PFSK-1 (cell line): ENCODE results near the gene LRRC36.

Experiments
- FOXP2 ChIP-seq: optimal IDR thresholded peaks from 2 replicates; pipeline ENCODE3; 2011; ENCODE audit warnings: borderline replicate concordance, control low read depth, inconsistent platforms; ENCODE audit not compliant: insufficient read depth; ENCODE audit errors: extremely low read length, extremely low read depth
- POLR2AphosphoS5 ChIP-seq: IDR thresholded peaks from 2 replicates; pipeline ENCODE4 v1.6.1; 2012; ENCODE audit warnings: low read depth, mild to moderate bottlenecking, control low read depth, low read length, moderate library complexity
- SIN3A ChIP-seq: IDR thresholded peaks from 2 replicates; pipeline ENCODE4 v1.6.1; 2012; ENCODE audit warnings: mild to moderate bottlenecking, low read length, moderate library complexity, borderline replicate concordance; ENCODE audit not compliant: insufficient read depth
- TAF1 ChIP-seq: IDR thresholded peaks from 2 replicates; pipeline ENCODE4 v1.6.1; 2012; ENCODE audit warnings: low read length, control low read depth, borderline replicate concordance; ENCODE audit not compliant: insufficient read depth
- TF ChIP-seq, protein P1 (sequence below), 2 experiments: IDR thresholded peaks; 2 replicates each; pipeline versions ENCODE4 v1.6.1 to v1.8.0; 2011 to 2012; ENCODE audit warnings: low read depth in 2 of 2, low read length in 2 of 2, control low read depth in 1 of 2, inconsistent platforms in 1 of 2, mild to moderate bottlenecking in 1 of 2, moderate library complexity in 1 of 2; ENCODE audit not compliant: insufficient read depth in 1 of 2

DNA sequence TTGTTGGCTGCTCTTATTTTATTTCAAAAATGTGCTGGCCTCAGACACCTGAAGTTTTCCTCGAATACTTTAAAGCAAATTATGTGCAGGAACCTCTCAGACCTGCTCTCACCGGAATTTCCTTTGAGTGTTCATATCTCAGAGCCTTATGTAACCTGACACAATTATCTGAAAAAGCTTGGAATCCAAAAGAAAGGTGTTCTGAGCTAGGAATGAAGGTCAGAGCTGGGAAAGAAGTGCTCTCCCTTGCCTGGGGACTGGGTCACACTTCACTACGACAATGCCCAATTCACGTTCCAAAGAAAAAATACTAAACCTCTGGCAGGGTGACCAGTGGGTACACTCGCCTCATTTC lies 97.6 kb downstream of the LRRC36 start:
- TF ChIP-seq, protein P1, sequence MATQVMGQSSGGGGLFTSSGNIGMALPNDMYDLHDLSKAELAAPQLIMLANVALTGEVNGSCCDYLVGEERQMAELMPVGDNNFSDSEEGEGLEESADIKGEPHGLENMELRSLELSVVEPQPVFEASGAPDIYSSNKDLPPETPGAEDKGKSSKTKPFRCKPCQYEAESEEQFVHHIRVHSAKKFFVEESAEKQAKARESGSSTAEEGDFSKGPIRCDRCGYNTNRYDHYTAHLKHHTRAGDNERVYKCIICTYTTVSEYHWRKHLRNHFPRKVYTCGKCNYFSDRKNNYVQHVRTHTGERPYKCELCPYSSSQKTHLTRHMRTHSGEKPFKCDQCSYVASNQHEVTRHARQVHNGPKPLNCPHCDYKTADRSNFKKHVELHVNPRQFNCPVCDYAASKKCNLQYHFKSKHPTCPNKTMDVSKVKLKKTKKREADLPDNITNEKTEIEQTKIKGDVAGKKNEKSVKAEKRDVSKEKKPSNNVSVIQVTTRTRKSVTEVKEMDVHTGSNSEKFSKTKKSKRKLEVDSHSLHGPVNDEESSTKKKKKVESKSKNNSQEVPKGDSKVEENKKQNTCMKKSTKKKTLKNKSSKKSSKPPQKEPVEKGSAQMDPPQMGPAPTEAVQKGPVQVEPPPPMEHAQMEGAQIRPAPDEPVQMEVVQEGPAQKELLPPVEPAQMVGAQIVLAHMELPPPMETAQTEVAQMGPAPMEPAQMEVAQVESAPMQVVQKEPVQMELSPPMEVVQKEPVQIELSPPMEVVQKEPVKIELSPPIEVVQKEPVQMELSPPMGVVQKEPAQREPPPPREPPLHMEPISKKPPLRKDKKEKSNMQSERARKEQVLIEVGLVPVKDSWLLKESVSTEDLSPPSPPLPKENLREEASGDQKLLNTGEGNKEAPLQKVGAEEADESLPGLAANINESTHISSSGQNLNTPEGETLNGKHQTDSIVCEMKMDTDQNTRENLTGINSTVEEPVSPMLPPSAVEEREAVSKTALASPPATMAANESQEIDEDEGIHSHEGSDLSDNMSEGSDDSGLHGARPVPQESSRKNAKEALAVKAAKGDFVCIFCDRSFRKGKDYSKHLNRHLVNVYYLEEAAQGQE (IDR thresholded peaks at IDR 0.05; ENCODE audit: insufficient read depth in 1 of 2, low read depth in 2 of 2, low read length in 2 of 2): no peak
- TF ChIP-seq POLR2AphosphoS5: no peak
- TF ChIP-seq SIN3A: no peak
- no peak for TF ChIP-seq FOXP2
- no peak for TF ChIP-seq TAF1
